ENCODE data around the gene ANKRD37. TPM values are rescaled to one million over a fixed set of nuclear protein-coding genes. Genes with fewer than 3 reads are reported as not detected.

The ANKRD37 gene
- total RNA-seq, 2 donors from 2014 or later = 51.5 to 171 TPM

DNA sequence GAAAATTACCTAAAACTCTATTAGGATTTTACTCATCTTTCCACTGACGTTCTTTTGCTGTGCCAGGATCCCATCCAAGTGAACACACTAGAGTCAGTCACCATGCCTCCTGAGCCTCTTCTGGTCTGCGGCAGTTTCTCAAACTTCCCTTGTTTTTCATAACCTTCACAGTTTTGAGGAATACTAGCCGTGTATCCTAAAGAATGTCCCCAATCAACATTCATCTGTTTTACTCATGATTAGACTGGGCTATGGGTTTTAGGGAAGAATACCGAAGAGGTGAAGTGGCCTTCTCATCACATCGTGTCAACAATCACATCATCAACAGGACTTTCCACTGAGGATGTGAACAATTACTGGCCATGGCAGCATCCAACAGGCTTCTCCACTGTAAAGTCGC is 5.7 kb upstream of the ANKRD37 start:
- H3K9me3 Mint-ChIP-seq = no peaks in the 10 kb centered on the region
- H3K36me3 Mint-ChIP-seq (ENCODE audit: low read depth) = peaks cover 10% of the 10 kb centered on the region
- peaks cover 10% of the 10 kb centered on the region for H3K4me1 Mint-ChIP-seq
- no peak for ATAC-seq (replicated peaks)
- no peak overlapping the region for H3K27ac Mint-ChIP-seq
- H3K4me3 Mint-ChIP-seq = no peak overlapping the region
- H3K27me3 Mint-ChIP-seq = no peaks in the 10 kb centered on the region

- H3K4me3 Mint-ChIP-seq = no peak overlapping the region
- H3K27me3 Mint-ChIP-seq = no peaks in the 10 kb centered on the region
- peak overlapping the region; percentile 55 for H3K27ac Mint-ChIP-seq
- peaks cover 10% of the 10 kb centered on the region for H3K4me1 Mint-ChIP-seq
- H3K9me3 Mint-ChIP-seq = no peaks in the 10 kb centered on the region
- ATAC-seq (replicated peaks) = no peak
- H3K36me3 Mint-ChIP-seq (ENCODE audit: low read depth) = peaks cover 16% of the 10 kb centered on the region
These were observed 4.5 kb upstream of the ANKRD37 start for GRCh38 chr4:185392156-185392555.

GRCh38 chr4:185394568-185395237 is 1.9 kb upstream of the ANKRD37 start:
- Mint-ChIP-seq H3K36me3 (ENCODE audit: low read depth) (peaks cover 42% of the 10 kb centered on the region), H3K27me3 (no peaks in the 10 kb centered on the region), H3K9me3 (no peaks in the 10 kb centered on the region), H3K27ac (peak overlapping the region; percentile 85), H3K4me3 (peak overlapping the region; percentile 93), H3K4me1 (peaks cover 24% of the 10 kb centered on the region)
- ATAC-seq (replicated peaks) = peak; percentile 57

GRCh38 chr4:185395238-185395955 is 1.2 kb upstream of the ANKRD37 start, which contains the start of gene LRP2BP:
LRP2BP (minus strand) TSS chr4:185395924; CDS start chr4:185378186, 17,738 bp downstream.
- Mint-ChIP-seq H3K27ac (peak within 1 kb of the TSS; percentile 85), H3K36me3 (ENCODE audit: low read depth) (peaks cover 49% of the 10 kb centered on the region), H3K4me3 (peak within 1 kb of the TSS; percentile 93), H3K9me3 (no peaks in the 10 kb centered on the region), H3K4me1 (peaks cover 24% of the 10 kb centered on the region), H3K27me3 (no peaks in the 10 kb centered on the region)
- no peak for ATAC-seq (replicated peaks)

- ATAC-seq (replicated peaks) = peak; percentile 82
- Mint-ChIP-seq H3K9me3 (no peaks in the 10 kb centered on the region), H3K36me3 (ENCODE audit: low read depth) (peaks cover 56% of the 10 kb centered on the region), H3K27ac (peak overlapping the region; percentile 85), H3K27me3 (no peaks in the 10 kb centered on the region), H3K4me3 (peak overlapping the region; percentile 93), H3K4me1 (peaks cover 29% of the 10 kb centered on the region)
These were observed 501 bp upstream of the ANKRD37 start for GRCh38 chr4:185395956-185396723.

DNA sequence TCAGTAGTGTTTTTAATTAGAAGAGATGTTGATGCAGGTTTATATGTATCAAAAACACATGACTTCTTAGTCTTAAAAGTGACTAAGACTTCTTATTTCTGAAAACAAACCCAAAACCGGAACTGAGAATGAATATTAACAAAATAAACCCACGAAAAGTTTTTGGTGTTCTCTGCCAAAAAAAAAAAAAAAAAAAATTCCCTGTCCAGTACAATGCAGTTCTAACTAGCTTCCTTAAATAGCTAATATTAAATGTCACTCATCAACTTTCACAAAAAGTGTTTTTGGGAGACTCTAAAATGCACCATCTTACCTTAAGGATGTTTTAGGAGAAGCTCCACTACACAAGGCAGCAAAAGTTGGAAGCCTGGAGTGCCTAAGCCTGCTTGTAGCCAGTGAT is 2.0 kb downstream of the ANKRD37 start:
- ATAC-seq (replicated peaks) = no peak
- H3K9me3 Mint-ChIP-seq = no peaks in the 10 kb centered on the region
- peaks cover 80% of the 10 kb centered on the region for H3K36me3 Mint-ChIP-seq (ENCODE audit: low read depth)
- peak overlapping the region; percentile 93 for H3K4me3 Mint-ChIP-seq
- H3K4me1 Mint-ChIP-seq = peaks cover 31% of the 10 kb centered on the region
- peak overlapping the region; percentile 81 for H3K27ac Mint-ChIP-seq
- no peaks in the 10 kb centered on the region for H3K27me3 Mint-ChIP-seq

GRCh38 chr4:185399466-185399865 is 2.8 kb downstream of the ANKRD37 start:
- Mint-ChIP-seq H3K4me1 (peaks cover 26% of the 10 kb centered on the region), H3K27ac (peak overlapping the region; percentile 81), H3K36me3 (ENCODE audit: low read depth) (peaks cover 84% of the 10 kb centered on the region), H3K4me3 (peak overlapping the region; percentile 93), H3K9me3 (no peaks in the 10 kb centered on the region), H3K27me3 (no peaks in the 10 kb centered on the region)
- ATAC-seq (replicated peaks) = no peak

- H3K27ac Mint-ChIP-seq = no peak overlapping the region
- ATAC-seq (replicated peaks) = no peak
These were observed 7.4 kb downstream of the ANKRD37 start for GRCh38 chr4:185404031-185404430.

GRCh38 chr4:185405296-185405999 is 8.8 kb downstream of the ANKRD37 start:
- Mint-ChIP-seq H3K27me3 (no peaks in the 10 kb centered on the region), H3K4me3 (no peak overlapping the region), H3K4me1 (peaks cover 19% of the 10 kb centered on the region), H3K36me3 (ENCODE audit: low read depth) (peaks cover 89% of the 10 kb centered on the region), H3K27ac (peak overlapping the region; percentile 52), H3K9me3 (no peaks in the 10 kb centered on the region)
- ATAC-seq (replicated peaks) = peak; percentile 62

More at GRCh38 chr4:185404031-185404430, 7.4 kb downstream of the ANKRD37 start:
- Mint-ChIP-seq H3K9me3 (no peaks in the 10 kb centered on the region), H3K27me3 (no peaks in the 10 kb centered on the region), H3K4me1 (peaks cover 24% of the 10 kb centered on the region), H3K4me3 (no peak overlapping the region), H3K36me3 (ENCODE audit: low read depth) (peaks cover 94% of the 10 kb centered on the region)

- no peak for ATAC-seq (replicated peaks)
- H3K27ac Mint-ChIP-seq = no peak overlapping the region
- no peaks in the 10 kb centered on the region for H3K9me3 Mint-ChIP-seq
- no peaks in the 10 kb centered on the region for H3K27me3 Mint-ChIP-seq
- peaks cover 84% of the 10 kb centered on the region for H3K36me3 Mint-ChIP-seq (ENCODE audit: low read depth)
- peaks cover 12% of the 10 kb centered on the region for H3K4me1 Mint-ChIP-seq
- H3K4me3 Mint-ChIP-seq = no peak overlapping the region
These were observed 11.8 kb downstream of the ANKRD37 start for GRCh38 chr4:185408432-185408831.

DNA sequence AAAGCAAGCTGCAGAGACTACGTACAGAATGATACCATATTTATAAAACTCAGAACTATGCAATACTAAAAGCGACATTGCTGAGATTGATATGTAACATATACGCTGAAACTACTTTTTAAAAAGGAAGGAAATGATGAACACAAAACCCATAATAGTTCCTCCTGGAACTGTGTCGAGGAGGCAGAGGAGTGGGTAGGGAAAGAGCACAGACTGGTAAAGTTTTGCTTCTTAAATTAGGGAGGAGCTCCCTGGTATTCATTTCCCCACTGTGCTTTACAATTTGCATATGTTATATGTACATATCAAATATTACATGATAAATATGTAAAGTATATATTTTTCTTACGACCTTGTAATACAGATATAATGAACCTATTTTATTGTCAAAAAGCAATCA is 15.2 kb downstream of the ANKRD37 start:
- Mint-ChIP-seq H3K27ac (no peak overlapping the region), H3K27me3 (no peaks in the 10 kb centered on the region), H3K9me3 (no peaks in the 10 kb centered on the region), H3K36me3 (ENCODE audit: low read depth) (peaks cover 84% of the 10 kb centered on the region), H3K4me3 (no peak overlapping the region), H3K4me1 (no peaks in the 10 kb centered on the region)
- no peak for ATAC-seq (replicated peaks)

DNA sequence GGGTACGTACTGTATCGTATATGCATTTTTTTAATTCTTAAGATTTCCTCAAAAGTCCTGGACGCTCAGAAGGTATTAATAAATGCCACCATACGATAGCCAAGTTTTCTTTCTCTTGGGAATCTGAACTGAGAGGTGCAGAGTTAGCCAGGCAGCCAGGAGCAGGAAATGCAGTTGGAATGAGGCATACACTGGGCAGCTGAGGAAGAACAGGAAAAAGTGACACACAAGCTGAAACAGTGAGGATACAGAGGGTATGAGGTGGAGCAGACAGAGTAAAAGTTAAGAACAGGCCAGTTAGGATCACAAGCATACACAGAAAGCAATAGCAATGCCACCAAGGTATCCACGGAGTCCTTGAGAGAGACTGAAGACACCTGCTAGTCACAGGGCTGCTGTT is 15.8 kb downstream of the ANKRD37 start:
- H3K36me3 Mint-ChIP-seq (ENCODE audit: low read depth) = peaks cover 88% of the 10 kb centered on the region
- H3K4me1 Mint-ChIP-seq = no peaks in the 10 kb centered on the region
- H3K4me3 Mint-ChIP-seq = no peak overlapping the region
- H3K9me3 Mint-ChIP-seq = no peaks in the 10 kb centered on the region
- ATAC-seq (replicated peaks) = no peak
- H3K27ac Mint-ChIP-seq = no peak overlapping the region
- no peaks in the 10 kb centered on the region for H3K27me3 Mint-ChIP-seq

DNA sequence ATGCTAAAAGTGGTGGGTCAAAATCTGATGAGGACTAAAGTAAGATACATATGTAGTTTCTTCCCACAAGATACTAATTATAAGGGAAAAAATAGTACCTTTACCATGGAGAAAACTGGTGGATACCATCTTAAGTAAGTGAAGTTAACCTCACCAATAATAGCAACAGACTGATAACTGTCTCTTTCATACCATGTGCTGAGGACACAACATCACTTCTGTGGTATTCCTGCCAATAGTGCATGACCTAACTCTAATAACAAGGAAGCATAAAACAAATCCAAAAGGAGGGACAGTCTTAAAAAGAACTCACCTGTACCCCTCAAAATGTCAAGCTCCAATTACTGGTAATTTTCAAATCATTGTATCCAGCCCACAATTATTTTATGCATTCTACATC is 20.3 kb downstream of the ANKRD37 start:
- Mint-ChIP-seq H3K9me3 (no peaks in the 10 kb centered on the region), H3K36me3 (ENCODE audit: low read depth) (peaks cover 84% of the 10 kb centered on the region), H3K27me3 (no peaks in the 10 kb centered on the region), H3K4me3 (no peak overlapping the region), H3K4me1 (peaks cover 7% of the 10 kb centered on the region), H3K27ac (no peak overlapping the region)
- no peak for ATAC-seq (replicated peaks)
